Measurements from ENCODE around the gene KTI12.
"Not testable (repeated sequence)": the region's sequence is repeated elsewhere in the genome, so short reads cannot be mapped to it uniquely, and the experiment has no call there.

Gene KTI12

DNA sequence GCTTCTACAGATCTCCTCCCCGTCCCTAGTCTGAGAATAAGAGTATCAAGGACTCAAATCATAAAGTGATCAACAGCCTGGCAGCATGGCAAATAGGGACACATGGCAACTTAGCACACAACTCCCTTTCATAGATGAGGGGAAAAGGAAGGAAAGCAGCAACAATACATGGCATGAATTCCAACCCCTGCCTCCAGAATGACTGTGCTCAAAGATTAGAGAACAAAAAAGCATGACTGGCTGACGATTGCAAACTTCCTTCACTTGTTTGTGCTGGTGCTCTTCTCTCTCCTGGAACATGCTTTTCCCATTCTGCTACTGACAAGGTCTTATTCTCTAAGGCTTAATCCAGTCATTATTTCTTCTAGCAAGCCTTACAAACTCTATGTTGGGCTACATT lies 11.5 kb downstream of the KTI12 start:
- H3K4me3 ChIP-seq = no peak overlapping the region
- TF ChIP-seq, protein P1, sequence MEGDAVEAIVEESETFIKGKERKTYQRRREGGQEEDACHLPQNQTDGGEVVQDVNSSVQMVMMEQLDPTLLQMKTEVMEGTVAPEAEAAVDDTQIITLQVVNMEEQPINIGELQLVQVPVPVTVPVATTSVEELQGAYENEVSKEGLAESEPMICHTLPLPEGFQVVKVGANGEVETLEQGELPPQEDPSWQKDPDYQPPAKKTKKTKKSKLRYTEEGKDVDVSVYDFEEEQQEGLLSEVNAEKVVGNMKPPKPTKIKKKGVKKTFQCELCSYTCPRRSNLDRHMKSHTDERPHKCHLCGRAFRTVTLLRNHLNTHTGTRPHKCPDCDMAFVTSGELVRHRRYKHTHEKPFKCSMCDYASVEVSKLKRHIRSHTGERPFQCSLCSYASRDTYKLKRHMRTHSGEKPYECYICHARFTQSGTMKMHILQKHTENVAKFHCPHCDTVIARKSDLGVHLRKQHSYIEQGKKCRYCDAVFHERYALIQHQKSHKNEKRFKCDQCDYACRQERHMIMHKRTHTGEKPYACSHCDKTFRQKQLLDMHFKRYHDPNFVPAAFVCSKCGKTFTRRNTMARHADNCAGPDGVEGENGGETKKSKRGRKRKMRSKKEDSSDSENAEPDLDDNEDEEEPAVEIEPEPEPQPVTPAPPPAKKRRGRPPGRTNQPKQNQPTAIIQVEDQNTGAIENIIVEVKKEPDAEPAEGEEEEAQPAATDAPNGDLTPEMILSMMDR (IDR thresholded peaks at IDR 0.05) = no peak
- no peak for DNase-seq (ENCODE audit: low spot score)
- H3K27ac ChIP-seq = no peak overlapping the region

DNA sequence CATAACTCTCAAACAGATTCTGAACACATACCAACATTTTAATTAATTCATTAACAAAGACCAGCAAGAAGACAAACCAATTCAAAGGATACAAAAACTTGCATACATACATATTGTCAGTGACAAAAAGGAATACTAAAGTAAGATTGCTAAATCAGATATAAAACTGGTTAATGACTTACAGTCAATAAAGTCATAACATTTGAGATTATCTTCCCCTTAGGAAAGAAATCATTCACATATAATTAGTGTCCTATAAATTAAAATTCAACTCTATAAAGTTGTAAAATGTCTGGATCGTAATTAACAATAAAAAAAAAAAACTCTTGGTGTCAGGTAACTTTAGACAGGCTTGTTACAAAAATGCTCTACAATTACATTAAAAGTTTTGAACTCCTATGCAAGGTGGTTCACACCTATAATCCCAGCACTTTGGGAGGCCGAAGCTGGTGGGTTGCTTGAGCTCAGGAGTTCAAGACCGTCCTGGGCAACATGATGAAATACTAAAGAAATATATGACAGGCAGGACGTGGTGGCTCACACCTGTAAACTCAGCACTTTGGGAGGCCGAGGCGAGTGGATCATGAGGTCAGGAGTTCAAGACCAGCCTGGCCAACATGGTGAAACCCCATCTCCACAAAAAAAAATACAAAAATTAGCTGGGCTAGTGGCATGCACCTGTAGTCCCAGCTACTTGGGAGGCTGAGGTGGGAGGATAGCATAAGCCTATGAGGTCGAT lies 25.4 kb downstream of the KTI12 start:
- Histone ChIP-seq H3K4me3 (no peak overlapping the region), H3K27ac (no peak overlapping the region)
- no peak for DNase-seq (ENCODE audit: low spot score)
- TF ChIP-seq, protein P1 (IDR thresholded peaks at IDR 0.05) = no peak

DNA sequence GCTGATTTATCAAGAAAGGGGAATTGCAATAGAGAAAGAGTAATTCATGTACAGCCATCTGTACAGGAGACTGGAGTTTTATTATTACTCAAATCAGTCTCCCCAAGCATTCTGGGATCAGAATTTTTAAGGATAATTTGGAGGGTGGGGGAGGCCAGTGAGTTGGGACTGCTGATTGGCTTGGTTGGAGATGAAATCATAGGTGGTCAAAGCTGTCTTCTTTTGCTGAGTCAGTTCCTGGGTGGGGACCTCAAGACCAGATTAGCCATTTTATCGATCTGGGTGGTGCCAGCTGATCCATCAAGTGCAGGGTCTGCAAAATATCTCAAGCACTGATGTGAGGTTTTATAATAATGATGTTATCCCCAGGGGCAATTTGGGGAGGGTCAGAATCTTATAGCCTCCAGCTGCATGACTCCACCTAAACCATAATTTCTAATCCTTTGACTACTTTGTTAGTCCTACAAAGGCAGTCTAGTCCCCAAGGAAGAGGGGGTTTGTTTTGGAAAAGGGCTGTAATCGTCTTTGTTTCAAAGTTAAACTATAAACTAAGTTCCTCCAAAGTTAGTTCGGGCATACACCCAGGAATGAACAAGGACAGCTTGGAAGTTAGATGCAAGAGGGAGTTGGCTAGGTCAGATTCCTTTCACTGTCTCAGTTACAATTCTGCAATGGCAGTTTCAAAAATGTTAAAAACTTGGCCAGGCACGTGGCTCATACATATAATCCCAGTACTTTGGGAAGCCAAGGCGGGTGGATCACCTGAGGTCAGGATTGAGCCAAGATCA lies 26.2 kb downstream of the KTI12 start:
- TF ChIP-seq, protein P1 (IDR thresholded peaks at IDR 0.05) = no peak
- no peak overlapping the region for H3K4me3 ChIP-seq
- H3K27ac ChIP-seq = no peak overlapping the region
- DNase-seq (ENCODE audit: low spot score) = no peak

DNA sequence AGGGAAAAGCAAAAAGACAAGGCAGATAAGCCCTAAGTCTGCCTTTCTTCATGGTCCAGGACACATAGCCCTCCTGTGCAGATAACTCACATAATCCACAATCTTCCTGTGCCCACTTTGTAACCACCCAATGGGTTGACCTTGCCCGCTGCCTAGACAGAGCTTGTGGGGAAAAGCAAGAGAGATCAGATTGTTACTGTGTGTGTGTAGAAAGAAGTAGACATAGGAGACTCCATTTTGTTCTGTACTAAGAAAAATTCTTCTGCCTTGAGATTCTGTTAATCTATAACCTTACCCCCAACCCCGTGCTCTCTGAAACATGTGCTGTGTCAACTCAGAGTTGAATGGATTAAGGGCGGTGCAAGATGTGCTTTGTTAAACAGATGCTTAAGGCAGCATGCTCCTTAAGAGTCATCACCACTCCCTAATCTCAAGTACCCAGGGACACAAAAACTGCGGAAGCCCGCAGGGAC lies 27.5 kb downstream of the KTI12 start:
- H3K4me3 ChIP-seq; H3K27ac ChIP-seq; DNase-seq (ENCODE audit: low spot score): not testable (repeated sequence)

DNA sequence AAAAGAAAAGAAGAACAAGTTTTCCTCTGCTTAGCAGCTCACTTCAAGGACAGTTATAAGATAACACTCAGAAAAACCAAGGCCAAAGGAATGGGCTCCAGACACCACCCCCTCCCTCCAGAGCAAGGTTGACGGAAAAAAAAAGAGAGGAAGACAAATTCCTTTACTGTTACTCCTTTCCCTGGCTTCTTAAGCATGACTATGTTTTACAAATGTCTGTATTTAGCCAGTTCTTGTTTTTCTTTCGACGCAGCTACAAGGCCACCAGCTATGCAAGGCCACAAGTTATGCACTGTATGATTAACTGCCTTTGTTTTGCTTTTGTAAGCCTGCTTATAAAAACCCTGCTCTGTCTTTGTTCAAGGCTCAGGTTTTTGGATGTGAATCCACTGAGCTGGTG lies 28.1 kb downstream of the KTI12 start:
- not testable (repeated sequence) for DNase-seq (ENCODE audit: low spot score); H3K27ac ChIP-seq; H3K4me3 ChIP-seq

DNA sequence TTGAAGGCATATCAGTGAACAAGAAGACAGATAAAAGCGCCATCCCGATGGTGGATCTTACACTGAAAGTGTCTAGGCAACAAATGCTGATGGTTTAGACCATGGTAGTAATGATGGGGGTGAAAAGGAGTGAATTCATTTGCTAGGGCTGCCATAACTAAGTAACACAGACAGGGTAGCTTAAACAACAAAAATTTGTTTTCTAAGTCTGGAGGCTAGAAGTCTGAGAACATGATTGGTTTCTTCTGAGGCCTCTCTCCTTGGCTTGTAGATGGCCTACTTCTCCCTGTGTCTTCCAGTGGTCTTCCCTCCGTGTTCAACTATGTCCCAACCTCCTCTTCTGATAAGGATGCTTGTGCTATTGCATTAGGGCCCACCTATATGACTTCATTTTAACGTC lies 29.7 kb downstream of the KTI12 start:
- no peak overlapping the region for H3K27ac ChIP-seq
- no peak for DNase-seq (ENCODE audit: low spot score)

DNA sequence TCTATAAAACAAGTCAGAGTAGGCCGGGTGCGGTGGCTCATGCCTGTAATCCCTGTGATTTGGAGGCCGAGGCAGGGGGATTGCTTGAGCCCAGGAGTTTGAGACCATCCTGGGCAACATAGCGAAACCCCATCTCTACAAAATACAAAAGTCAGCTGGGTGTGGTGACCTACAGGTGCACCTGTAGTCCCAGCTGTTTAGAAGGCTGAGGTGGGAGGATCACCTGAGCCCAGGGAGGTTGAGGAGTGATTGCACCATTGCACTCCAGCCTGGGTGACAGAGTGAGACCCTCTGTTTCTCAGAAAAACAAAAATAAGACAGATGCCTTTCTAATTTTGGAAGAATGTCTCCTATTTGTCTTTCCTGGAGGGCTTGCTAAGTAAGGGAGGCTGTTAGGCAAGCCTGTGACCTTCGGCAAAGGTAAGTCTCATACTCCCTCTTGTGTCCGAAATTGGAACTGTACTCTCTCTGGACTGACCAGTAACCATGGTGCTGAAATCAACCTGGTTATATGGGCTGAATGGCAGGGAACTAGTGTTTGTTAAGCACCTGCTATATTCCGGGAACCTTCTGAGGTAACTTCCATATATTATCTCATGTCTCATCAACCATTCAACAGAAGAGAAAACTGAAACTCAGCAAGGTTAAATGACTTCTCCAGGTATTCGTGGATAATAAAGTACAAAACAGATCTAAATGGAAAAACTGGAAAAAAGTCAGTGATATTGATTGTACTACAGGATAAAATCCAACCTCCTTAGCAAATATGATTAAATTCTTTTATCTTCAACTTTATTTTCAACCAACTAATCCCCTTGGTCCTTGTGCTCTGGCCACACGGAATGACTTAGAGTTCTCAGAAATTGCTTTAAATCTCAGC lies 31.3 kb downstream of the KTI12 start:
- TF ChIP-seq, protein P1 (IDR thresholded peaks at IDR 0.05) = peak; percentile 69
- no peak for DNase-seq (ENCODE audit: low spot score)
- Histone ChIP-seq H3K27ac (no peak overlapping the region), H3K4me3 (no peak overlapping the region)

More for the DNA sequence above, 29.7 kb downstream of the KTI12 start:
- TF ChIP-seq, protein P1 (IDR thresholded peaks at IDR 0.05) = no peak
- H3K4me3 ChIP-seq = no peak overlapping the region

All from coronary artery (tissue), 2 donors.